B cell (primary cell): Measurements from ENCODE around the gene AFF2. TPM values are rescaled to one million over a fixed set of nuclear protein-coding genes. Genes with fewer than 3 reads are reported as not detected.

Experiments used
- ATAC-seq: fragments of 200-7000 bp; cut with Tn5 transposase; one replicate; pipeline ENCODE4 v1.10.0; 2021; ENCODE audit warnings: low read depth, mild to moderate bottlenecking, moderate number of reproducible peaks, moderate library complexity
- CTCF ChIA-PET: fragments of 350-600 bp; sonication (Branson Sonifier 250); formaldehyde crosslinking; loops from one replicate; lab custom pipeline; 2021; ENCODE audit warnings: antibody characterized with exemption, inconsistent platforms; lab: Charles Lee
- POLR2A ChIA-PET: fragments of 350-600 bp; sonication (Branson Sonifier 250); formaldehyde crosslinking; loops from one replicate; lab custom pipeline; 2021; ENCODE audit warnings: antibody characterized with exemption; lab: Charles Lee
- DNase-seq: peaks from one replicate; pipeline ENCODE4 v3.0.0; 2013
- H2AFZ ChIP-seq: 2 replicates; pipeline ENCODE4 v1.6.1; 2012; ENCODE audit warnings: mild to moderate bottlenecking, low read depth, low read length; ENCODE audit not compliant: insufficient read depth, poor library complexity, severe bottlenecking
- H3K27ac ChIP-seq, 2 donors: 1 replicate in 1 of 2; 2 replicates in 1 of 2; pipeline ENCODE4 v1.5.1; 2012 to 2013; ENCODE audit warnings: low read length in 2 of 2, mild to moderate bottlenecking in 2 of 2, moderate library complexity in 1 of 2
- H3K27me3 ChIP-seq, 4 experiments: fragments of 200-600 bp in 1 of 4; sonication (generic) in 1 of 4; replicated peaks in 1 of 4; 1 replicate in 2 of 4; 2 replicates in 2 of 4; pipeline versions ENCODE4 v1.6.1 to v1.7.0; 2013 to 2016; ENCODE audit warnings: low read length in 3 of 4, mild to moderate bottlenecking in 2 of 4, mixed read lengths in 1 of 4, moderate library complexity in 1 of 4; ENCODE audit not compliant: insufficient read depth in 4 of 4, control insufficient read depth in 3 of 4; ENCODE audit errors: control extremely low read depth in 1 of 4
- H3K36me3 ChIP-seq, 2 experiments: replicated peaks in 1 of 2; 1 replicate in 1 of 2; 2 replicates in 1 of 2; pipeline versions ENCODE4 v1.6.1 to v1.7.1; 2013; ENCODE audit warnings: low read length in 1 of 2; ENCODE audit not compliant: insufficient read depth in 2 of 2, control insufficient read depth in 1 of 2; ENCODE audit errors: control extremely low read depth in 1 of 2, extremely low read depth in 1 of 2
- H3K4me1 ChIP-seq, 2 donors: fragments of 200-600 bp in 1 of 2; sonication (generic) in 1 of 2; 1 replicate in 1 of 2; 2 replicates in 1 of 2; pipeline versions ENCODE4 v1.5.1 to v1.6.1; 2013 to 2017; ENCODE audit warnings: low read length in 2 of 2; ENCODE audit not compliant: control insufficient read depth in 2 of 2, insufficient read depth in 2 of 2
- H3K4me2 ChIP-seq: replicated peaks from 2 replicates; pipeline ENCODE3; 2012; ENCODE audit warnings: mild to moderate bottlenecking, low read depth, low read length; ENCODE audit not compliant: poor library complexity, severe bottlenecking
- H3K4me3 ChIP-seq, 5 experiments: fragments of 200-600 bp in 1 of 5; sonication (generic) in 1 of 5; 1 replicate in 3 of 5; 2 replicates in 2 of 5; pipeline versions ENCODE4 v1.5.1 to v1.7.0; 2011 to 2016; ENCODE audit warnings: low read length in 4 of 5, mild to moderate bottlenecking in 4 of 5, low read depth in 2 of 5, control low read depth in 1 of 5, moderate library complexity in 1 of 5; ENCODE audit not compliant: insufficient read depth in 1 of 5; ENCODE audit errors: control extremely low read depth in 1 of 5, extremely low read depth in 1 of 5
- H3K79me2 ChIP-seq: fragments of 200-600 bp; sonication (generic); one replicate; pipeline ENCODE4 v1.6.0; 2016; ENCODE audit warnings: low read length; ENCODE audit not compliant: control insufficient read depth, insufficient read depth
- H3K9ac ChIP-seq: fragments of 200-600 bp; sonication (generic); 2 replicates; pipeline ENCODE4 v1.6.1; 2017; ENCODE audit warnings: mild to moderate bottlenecking, low read length, moderate library complexity
- H3K9me3 ChIP-seq, 3 donors: one replicate each; pipeline versions ENCODE4 v1.6.1 to v1.7.1; 2013; ENCODE audit warnings: low read length in 2 of 3; ENCODE audit not compliant: control insufficient read depth in 2 of 3, insufficient read depth in 1 of 3; ENCODE audit errors: control extremely low read depth in 1 of 3
- H4K20me1 ChIP-seq: 2 replicates; pipeline ENCODE4 v1.6.0; 2012; ENCODE audit warnings: mild to moderate bottlenecking, low read length; ENCODE audit not compliant: insufficient read depth, control insufficient read depth, poor library complexity, severe bottlenecking
- H3K27ac Mint-ChIP-seq: one replicate; pipeline ENCODE4 v1.8.0; 2021; ENCODE audit warnings: mixed read lengths
- H3K27me3 Mint-ChIP-seq: one replicate; pipeline ENCODE4 v1.8.0; 2021; ENCODE audit warnings: mixed read lengths
- H3K4me1 Mint-ChIP-seq: one replicate; pipeline ENCODE4 v1.8.0; 2021; ENCODE audit warnings: mixed read lengths
- H3K4me3 Mint-ChIP-seq: one replicate; pipeline ENCODE4 v1.8.0; 2021; ENCODE audit warnings: mixed read lengths
- H3K9me3 Mint-ChIP-seq: one replicate; pipeline ENCODE4 v1.8.0; 2022; ENCODE audit warnings: mixed read lengths; ENCODE audit not compliant: insufficient read depth
- EZH2 ChIP-seq: IDR thresholded peaks from 2 replicates; pipeline ENCODE4 v1.6.1; 2012; ENCODE audit warnings: borderline replicate concordance, low read depth, mild to moderate bottlenecking, moderate library complexity, low read length; ENCODE audit not compliant: insufficient read depth, poor library complexity, severe bottlenecking
- WGBS: methylation state at CpG from one replicate; pipeline ENCODE4 v1.1.5; 2013; ENCODE audit warnings: missing lambda C conversion rate; ENCODE audit not compliant: insufficient coverage; 5-methylcytosine and 5-hydroxymethylcytosine counted together
- intact Hi-C: fragments of 100-400 bp; cut with micrococcal nuclease; formaldehyde crosslinking; loops from one replicate; pipeline ENCODE4 v1.10.0; 2022
- polyA plus RNA-seq: library from polyadenylated mRNA; depleted of rRNA; stranded (reverse); fragments of >200 nt; gene quantifications from 2 replicates; pipeline ENCODE4 v1.2.3, GENCODE V29; 2012
- total RNA-seq, 2 donors: library from RNA; stranded (reverse); fragments of 120-200 nt in 1 of 2; gene quantifications; 1 replicate in 1 of 2; 2 replicates in 1 of 2; pipeline versions ENCODE4 v1.2.3 to v1.2.4, GENCODE V29; 2013 to 2022
- TF ChIP-seq, protein P1 (sequence below): fragments of 200-600 bp; IDR thresholded peaks from one replicate; pipeline ENCODE4 v1.8.0; 2022; ENCODE audit warnings: antibody characterized with exemption, mild to moderate bottlenecking

AFF2 gene
- total and polyA plus RNA-seq, 2 donors (not counting 1 experiment from before 2014, with no cell fraction given) = 0.06 to 12.0 TPM

DNA sequence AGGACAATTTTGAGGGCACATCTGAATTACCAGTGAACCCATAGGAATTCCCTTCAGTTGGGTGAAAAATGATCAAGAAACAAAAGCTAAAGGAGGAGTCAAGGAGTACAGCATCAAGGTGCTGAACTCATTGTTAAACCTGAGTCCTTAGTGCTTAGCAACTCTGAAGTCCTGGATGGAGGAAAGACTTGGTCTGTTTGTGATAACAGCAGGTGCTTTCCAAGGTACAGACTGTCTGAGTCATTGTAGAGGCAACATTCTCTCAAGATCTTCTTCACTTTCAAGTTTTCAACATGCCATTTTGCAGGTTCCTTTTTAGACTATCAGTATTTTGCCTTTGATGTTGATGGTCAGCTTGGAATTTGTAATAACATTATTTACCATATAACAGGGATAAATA is 293.9 kb downstream of the AFF2 start:
- DNase-seq (no peak), ATAC-seq (no peak)
- no peak overlapping the region for H3K4me3 Mint-ChIP-seq
- no peaks in the 10 kb centered on the region for H3K4me1 Mint-ChIP-seq
- Histone ChIP-seq H3K4me3 (no peak overlapping the region), H3K27ac (no peak overlapping the region), H3K9me3 (no peaks in the 10 kb centered on the region), H3K79me2 (no peaks in the 10 kb centered on the region), H2AFZ (no peak overlapping the region), H3K4me1 (no peaks in the 10 kb centered on the region), H3K36me3 (no peaks in the 10 kb centered on the region), H3K9ac (no peak overlapping the region), H3K4me2 (no peak overlapping the region), H3K27me3 (no peaks in the 10 kb centered on the region), H4K20me1 (no peaks in the 10 kb centered on the region)
- intact Hi-C loops = no loop called here
- no peak overlapping the region for H3K27ac Mint-ChIP-seq
- ChIA-PET POLR2A (no interaction called here), CTCF (no interaction called here)
- H3K27me3 Mint-ChIP-seq = no peaks in the 10 kb centered on the region
- H3K9me3 Mint-ChIP-seq = no peaks in the 10 kb centered on the region
- TF ChIP-seq EZH2 = no peak
- TF ChIP-seq, protein P1, sequence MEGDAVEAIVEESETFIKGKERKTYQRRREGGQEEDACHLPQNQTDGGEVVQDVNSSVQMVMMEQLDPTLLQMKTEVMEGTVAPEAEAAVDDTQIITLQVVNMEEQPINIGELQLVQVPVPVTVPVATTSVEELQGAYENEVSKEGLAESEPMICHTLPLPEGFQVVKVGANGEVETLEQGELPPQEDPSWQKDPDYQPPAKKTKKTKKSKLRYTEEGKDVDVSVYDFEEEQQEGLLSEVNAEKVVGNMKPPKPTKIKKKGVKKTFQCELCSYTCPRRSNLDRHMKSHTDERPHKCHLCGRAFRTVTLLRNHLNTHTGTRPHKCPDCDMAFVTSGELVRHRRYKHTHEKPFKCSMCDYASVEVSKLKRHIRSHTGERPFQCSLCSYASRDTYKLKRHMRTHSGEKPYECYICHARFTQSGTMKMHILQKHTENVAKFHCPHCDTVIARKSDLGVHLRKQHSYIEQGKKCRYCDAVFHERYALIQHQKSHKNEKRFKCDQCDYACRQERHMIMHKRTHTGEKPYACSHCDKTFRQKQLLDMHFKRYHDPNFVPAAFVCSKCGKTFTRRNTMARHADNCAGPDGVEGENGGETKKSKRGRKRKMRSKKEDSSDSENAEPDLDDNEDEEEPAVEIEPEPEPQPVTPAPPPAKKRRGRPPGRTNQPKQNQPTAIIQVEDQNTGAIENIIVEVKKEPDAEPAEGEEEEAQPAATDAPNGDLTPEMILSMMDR = no peak

DNA sequence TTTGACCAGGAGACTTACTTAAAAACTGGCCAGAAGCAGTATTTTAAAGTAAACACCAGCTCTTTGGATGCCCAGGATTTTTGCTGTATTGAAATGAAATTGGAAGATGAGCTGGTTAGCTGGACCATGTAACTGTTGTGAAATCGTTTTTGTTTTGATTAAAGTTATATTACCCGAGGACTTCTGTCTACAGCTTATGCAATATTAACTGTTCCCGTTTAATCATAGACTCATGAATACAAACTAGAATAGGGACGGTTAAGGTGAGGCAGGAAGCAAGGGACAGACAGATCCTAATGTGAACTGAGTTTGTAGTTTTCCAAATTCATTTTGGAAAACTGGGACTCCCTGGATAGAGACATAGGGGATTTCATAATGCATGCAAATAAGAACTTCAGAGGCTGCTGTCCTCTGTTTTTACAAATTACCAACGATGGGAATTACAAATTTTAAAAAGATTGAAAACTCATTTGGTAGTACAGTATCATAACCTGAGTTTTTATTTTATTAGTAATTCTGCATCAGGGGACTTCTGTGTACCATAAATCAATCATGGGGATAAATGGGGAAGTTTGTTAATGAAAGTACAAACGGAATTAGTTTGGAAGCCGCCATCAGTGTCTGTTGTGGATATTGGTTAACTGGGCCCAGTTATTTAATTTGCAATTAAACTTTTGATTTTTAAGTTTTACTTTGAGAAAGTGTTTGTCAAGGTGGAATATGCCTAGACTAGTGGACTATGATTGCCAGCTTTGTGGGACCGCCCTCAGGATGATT is 304.4 kb downstream of the AFF2 start:
- Histone ChIP-seq H3K4me2 (no peak overlapping the region), H3K9ac (no peak overlapping the region), H3K4me1 (no peaks in the 10 kb centered on the region), H3K27ac (no peak overlapping the region), H3K27me3 (no peaks in the 10 kb centered on the region), H2AFZ (no peak overlapping the region), H3K4me3 (no peak overlapping the region), H3K9me3 (no peaks in the 10 kb centered on the region), H3K79me2 (no peaks in the 10 kb centered on the region), H3K36me3 (no peaks in the 10 kb centered on the region), H4K20me1 (no peaks in the 10 kb centered on the region)
- no peaks in the 10 kb centered on the region for H3K9me3 Mint-ChIP-seq
- no peak overlapping the region for H3K27ac Mint-ChIP-seq
- DNase-seq (no peak), ATAC-seq (no peak)
- no peaks in the 10 kb centered on the region for H3K4me1 Mint-ChIP-seq
- H3K27me3 Mint-ChIP-seq = no peaks in the 10 kb centered on the region
- H3K4me3 Mint-ChIP-seq = no peak overlapping the region
- ChIA-PET CTCF (no interaction called here), POLR2A (interaction anchor here (0.7 kb wide), 1 partner anchor 306 kb away, joined by 3 read pairs; no protein-coding TSS in a partner anchor)
- intact Hi-C loops = no loop called here
- TF ChIP-seq EZH2 = no peak
- TF ChIP-seq, protein P1 = no peak
- WGBS = 40% methylated on average over 2 of the region's 8 CpGs
